ENCODE data around the gene DDX18. TPM values are rescaled to one million over a fixed set of nuclear protein-coding genes. Genes with fewer than 3 reads are reported as not detected.
"Not testable (repeated sequence)": the region's sequence is repeated elsewhere in the genome, so short reads cannot be mapped to it uniquely, and the experiment has no call there.

Gene DDX18
- polyA plus RNA-seq (ENCODE audit: insufficient read length in 3 of 3) = 10 to 100 TPM; 75.0 to 94.3 (median 88.2) TPM
- long read RNA-seq, donor 1, partial matches to known transcripts = 31 of 35 reads
- long read RNA-seq, donor 1, other reads (novel, unspliced or antisense) = 0 of 35 reads
- long read RNA-seq, donor 2, partial matches to known transcripts = 36 of 37 reads
- long read RNA-seq, donor 2, other reads (novel, unspliced or antisense) = 0 of 37 reads
- long read RNA-seq, donor 3, transcript DDX18-201 (14 exons, 3,796 nt) = major isoform, 13 of 56 reads
- long read RNA-seq, donor 3, partial matches to known transcripts = 43 of 56 reads
- long read RNA-seq, donor 3, other reads (novel, unspliced or antisense) = 0 of 56 reads
- long read RNA-seq, donor 4, transcript DDX18-201 (14 exons, 3,796 nt) = major isoform, 5 of 24 reads
- long read RNA-seq, donor 4, partial matches to known transcripts = 19 of 24 reads
- long read RNA-seq, donor 4, other reads (novel, unspliced or antisense) = 0 of 24 reads
- long read RNA-seq, donor 5 = 0 reads
- long read RNA-seq, donor 6, partial matches to known transcripts = 34 of 38 reads
- long read RNA-seq, donor 6, other reads (novel, unspliced or antisense) = 0 of 38 reads
- long read RNA-seq, donor 7, partial matches to known transcripts = 48 of 50 reads
- long read RNA-seq, donor 7, other reads (novel, unspliced or antisense) = 0 of 50 reads
- long read RNA-seq, donor 8, transcript DDX18-201 (14 exons, 3,796 nt) = major isoform, 5 of 133 reads
- long read RNA-seq, donor 8, partial matches to known transcripts = 128 of 133 reads
- long read RNA-seq, donor 8, other reads (novel, unspliced or antisense) = 0 of 133 reads
- long read RNA-seq, donor 9, partial matches to known transcripts = 27 of 28 reads
- long read RNA-seq, donor 9, other reads (novel, unspliced or antisense) = 0 of 28 reads
- long read RNA-seq, donor 10, partial matches to known transcripts = 69 of 71 reads
- long read RNA-seq, donor 10, other reads (novel, unspliced or antisense) = 0 of 71 reads
- long read RNA-seq, donor 11, transcript DDX18-201 (14 exons, 3,796 nt) = major isoform, 5 of 18 reads
- long read RNA-seq, donor 11, partial matches to known transcripts = 13 of 18 reads
- long read RNA-seq, donor 11, other reads (novel, unspliced or antisense) = 0 of 18 reads
- long read RNA-seq, donor 12, partial matches to known transcripts = 18 of 21 reads
- long read RNA-seq, donor 12, other reads (novel, unspliced or antisense) = 0 of 21 reads
- long read RNA-seq, donor 13, transcript DDX18-201 (14 exons, 3,796 nt) = major isoform, 14 of 86 reads
- long read RNA-seq, donor 13, partial matches to known transcripts = 72 of 86 reads
- long read RNA-seq, donor 13, other reads (novel, unspliced or antisense) = 0 of 86 reads
- long read RNA-seq, donor 14, partial matches to known transcripts = 24 of 28 reads
- long read RNA-seq, donor 14, other reads (novel, unspliced or antisense) = 0 of 28 reads
- long read RNA-seq, donor 15, transcript DDX18-201 (14 exons, 3,796 nt) = major isoform, 5 of 13 reads
- long read RNA-seq, donor 15, partial matches to known transcripts = 8 of 13 reads
- long read RNA-seq, donor 15, other reads (novel, unspliced or antisense) = 0 of 13 reads
- long read RNA-seq, donor 16, transcript DDX18-201 (14 exons, 3,796 nt) = major isoform, 15 of 74 reads
- long read RNA-seq, donor 16, partial matches to known transcripts = 59 of 74 reads
- long read RNA-seq, donor 16, other reads (novel, unspliced or antisense) = 0 of 74 reads

- peak; percentile 91 to 99 (median 97) for DNase-seq (ENCODE audit: extremely low read depth in 1 of 11, low read depth in 9 of 11, low spot score in 4 of 11)
These were observed at the start of gene DDX18 for GRCh38 chr2:117814417-117815264. Gene DDX18, plus strand, starts transcription at chr2:117814691. Its CDS starts 87 bp downstream, at chr2:117814778.

- no peak for DNase-seq (ENCODE audit: extremely low read depth in 1 of 11, low read depth in 9 of 11, low spot score in 4 of 11)
These were observed 43.8 kb upstream of the DDX18 start for GRCh38 chr2:117770730-117771129.

GRCh38 chr2:117771969-117772630 lies 42.4 kb upstream of the DDX18 start:
- peak in 4 of 11 donors; percentile 22 to 46 (median 24) for DNase-seq (ENCODE audit: extremely low read depth in 1 of 11, low read depth in 9 of 11, low spot score in 4 of 11)

- no peak for DNase-seq (ENCODE audit: extremely low read depth in 1 of 11, low read depth in 9 of 11, low spot score in 4 of 11)
These were observed 39.8 kb upstream of the DDX18 start for GRCh38 chr2:117774716-117775115.

DNA sequence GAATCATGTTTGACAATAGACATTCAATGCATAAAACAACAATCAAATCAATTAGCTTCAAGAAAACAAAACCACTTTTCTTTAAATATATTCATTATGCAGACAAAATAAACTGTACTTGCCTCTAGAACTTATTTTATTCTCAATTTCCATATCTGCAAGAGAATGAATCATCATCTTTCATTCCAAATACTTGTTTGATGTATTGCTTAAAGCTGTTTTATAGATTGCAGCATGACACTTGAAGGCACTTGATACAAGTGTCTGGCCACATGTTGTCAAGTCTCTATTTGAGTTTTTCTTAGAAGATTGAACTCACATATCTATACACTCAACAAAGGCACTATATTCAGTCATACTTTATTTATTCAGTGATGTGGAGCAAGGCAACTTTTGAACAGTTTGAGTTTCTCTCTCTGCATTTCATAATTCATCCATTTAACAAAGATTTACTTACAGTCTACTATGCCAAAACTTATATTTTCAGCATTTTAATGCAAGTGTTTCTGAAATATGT lies 38.7 kb upstream of the DDX18 start:
- DNase-seq (ENCODE audit: extremely low read depth in 1 of 11, low read depth in 9 of 11, low spot score in 4 of 11) = no peak

- no peak for DNase-seq (ENCODE audit: extremely low read depth in 1 of 11, low read depth in 9 of 11, low spot score in 4 of 11)
These were observed 37.6 kb upstream of the DDX18 start for GRCh38 chr2:117776888-117777287.

DNA sequence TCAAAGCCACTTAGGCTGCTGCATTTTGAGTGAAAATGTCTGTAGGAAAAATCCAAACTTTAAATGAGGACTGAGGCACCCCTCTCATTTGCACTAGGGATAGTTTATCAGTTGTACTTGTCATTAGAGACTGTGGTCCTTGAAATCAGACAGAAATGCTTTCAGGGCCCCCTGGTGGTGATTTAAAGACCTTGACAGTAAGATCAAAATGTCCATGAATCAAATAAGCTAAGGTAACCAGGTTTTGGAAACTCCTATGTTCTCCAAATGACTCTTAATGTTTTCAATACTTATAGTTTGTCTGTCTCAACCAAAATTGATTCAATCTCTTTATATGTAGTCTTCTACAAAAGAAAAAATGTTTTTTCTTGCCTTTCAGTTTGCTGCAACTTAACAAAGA lies 28.8 kb upstream of the DDX18 start:
- peak in 5 of 11 donors; percentile 25 to 47 (median 37) for DNase-seq (ENCODE audit: extremely low read depth in 1 of 11, low read depth in 9 of 11, low spot score in 4 of 11)

- DNase-seq (ENCODE audit: extremely low read depth in 1 of 11, low read depth in 9 of 11, low spot score in 4 of 11) = no peak
These were observed 28.0 kb upstream of the DDX18 start for GRCh38 chr2:117786520-117786919.

- DNase-seq (ENCODE audit: extremely low read depth in 1 of 11, low read depth in 9 of 11, low spot score in 4 of 11) = no peak
These were observed 25.0 kb upstream of the DDX18 start for GRCh38 chr2:117789505-117789904.

DNA sequence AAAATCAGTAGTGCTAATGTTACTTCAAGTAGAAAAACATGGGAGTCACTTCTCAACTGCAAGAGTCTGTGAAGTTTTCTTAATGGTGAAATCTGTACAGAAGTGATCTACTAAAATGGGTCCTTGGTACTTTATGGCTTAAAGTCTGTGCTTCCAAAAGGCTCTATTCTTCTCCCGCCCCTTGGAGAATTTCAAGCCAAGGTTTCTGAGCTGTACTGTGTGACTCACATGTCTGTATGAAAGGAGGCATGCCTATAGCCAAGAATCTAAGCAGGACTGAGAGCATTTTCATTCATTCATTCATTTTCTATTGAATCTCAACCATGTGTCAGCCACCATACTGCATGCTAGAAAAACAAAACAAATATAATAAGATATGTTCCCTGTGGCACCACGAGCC lies 19.8 kb upstream of the DDX18 start:
- DNase-seq (ENCODE audit: extremely low read depth in 1 of 11, low read depth in 9 of 11, low spot score in 4 of 11) = no peak

GRCh38 chr2:117801826-117802225 lies 12.7 kb upstream of the DDX18 start:
- no peak for DNase-seq (ENCODE audit: extremely low read depth in 1 of 11, low read depth in 9 of 11, low spot score in 4 of 11)

GRCh38 chr2:117803644-117804325 lies 10.7 kb upstream of the DDX18 start:
- DNase-seq (ENCODE audit: extremely low read depth in 1 of 11, low read depth in 9 of 11, low spot score in 4 of 11) = not testable (repeated sequence)

DNA sequence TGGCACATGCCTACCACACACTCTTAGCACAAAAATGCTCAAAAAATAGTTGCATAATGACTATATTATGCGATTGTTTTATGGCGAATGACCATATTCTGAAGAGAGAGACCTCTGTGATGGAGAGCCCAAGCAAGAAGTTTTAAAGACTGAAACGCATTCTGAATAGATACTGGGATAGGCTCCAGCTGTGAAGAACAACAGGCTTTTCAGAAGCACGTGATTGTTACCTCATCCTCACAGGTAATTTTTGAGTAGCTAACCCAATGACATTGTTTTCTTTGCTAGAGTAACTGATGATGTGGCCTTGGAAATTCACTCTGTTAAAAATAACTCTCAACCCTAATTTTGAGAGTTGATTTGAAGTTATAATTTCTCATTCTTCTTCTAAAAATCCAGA lies 2.0 kb upstream of the DDX18 start:
- no peak for DNase-seq (ENCODE audit: extremely low read depth in 1 of 11, low read depth in 9 of 11, low spot score in 4 of 11)

- no peak for DNase-seq (ENCODE audit: extremely low read depth in 1 of 11, low read depth in 9 of 11, low spot score in 4 of 11)
These were observed 1.5 kb downstream of the DDX18 start for GRCh38 chr2:117815946-117816345.

DNA sequence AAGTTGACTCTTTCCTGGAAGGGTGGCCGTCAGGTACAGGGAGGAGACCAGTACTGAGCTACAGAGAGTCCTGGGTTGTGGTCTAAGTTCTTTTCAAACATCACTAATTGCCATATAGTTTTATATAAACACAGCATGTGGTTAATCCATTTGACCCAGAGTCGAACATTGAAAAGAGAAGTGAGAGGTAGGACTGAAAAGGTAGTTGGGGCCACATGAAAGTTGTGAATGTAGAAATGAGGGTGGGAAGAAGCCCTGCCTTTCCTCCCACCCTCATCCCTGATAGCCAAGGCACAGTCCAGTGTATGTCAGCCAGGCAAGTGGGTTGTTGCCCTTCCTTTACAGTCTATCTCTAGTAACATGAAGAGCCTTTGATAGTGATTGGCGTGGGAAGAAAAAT lies 4.4 kb downstream of the DDX18 start:
- no peak for DNase-seq (ENCODE audit: extremely low read depth in 1 of 11, low read depth in 9 of 11, low spot score in 4 of 11)

GRCh38 chr2:117820444-117820843 lies 6.0 kb downstream of the DDX18 start:
- no peak for DNase-seq (ENCODE audit: extremely low read depth in 1 of 11, low read depth in 9 of 11, low spot score in 4 of 11)
